Stomach smooth muscle (tissue), 2 donors: ENCODE measurements around the gene SERF2.
"Not testable (repeated sequence)": the region's sequence is repeated elsewhere in the genome, so short reads cannot be mapped to it uniquely, and the experiment has no call there.

Experiments used
- H3K27ac ChIP-seq: one replicate; pipeline ENCODE4 v1.7.0; 2013; ENCODE audit warnings: mild to moderate bottlenecking, low read length, inconsistent platforms
- H3K27me3 ChIP-seq, 2 donors: one replicate each; pipeline ENCODE4 v1.7.0; 2013; ENCODE audit warnings: low read length in 2 of 2; ENCODE audit not compliant: insufficient read depth in 2 of 2, control insufficient read depth in 1 of 2
- H3K36me3 ChIP-seq, 2 donors: one replicate each; pipeline ENCODE4 v1.7.0; 2013; ENCODE audit warnings: low read length in 2 of 2; ENCODE audit not compliant: control insufficient read depth in 2 of 2, insufficient read depth in 2 of 2
- H3K4me1 ChIP-seq: one replicate; pipeline ENCODE4 v1.7.0; 2013; ENCODE audit warnings: low read length; ENCODE audit not compliant: control insufficient read depth, insufficient read depth
- H3K4me3 ChIP-seq, 2 donors: one replicate each; pipeline ENCODE4 v1.7.0; 2013; ENCODE audit warnings: low read length in 2 of 2
- H3K9ac ChIP-seq, 2 donors: one replicate each; pipeline ENCODE4 v1.7.0; 2013; ENCODE audit warnings: low read length in 2 of 2, mild to moderate bottlenecking in 1 of 2
- H3K9me3 ChIP-seq, 2 donors: one replicate each; pipeline ENCODE4 v1.7.0; 2013; ENCODE audit warnings: low read length in 2 of 2; ENCODE audit not compliant: control insufficient read depth in 2 of 2
- donor health status: healthy.
- donor health status: Pancreatic carcinoma.

Gene SERF2

GRCh38 chr15:43808960-43809678 lies 17.0 kb downstream of the SERF2 start:
- Histone ChIP-seq H3K9me3 (no peaks in the 10 kb centered on the region), H3K4me3 (no peak overlapping the region), H3K27ac (no peak overlapping the region), H3K4me1 (no peaks in the 10 kb centered on the region), H3K27me3 (no peaks in the 10 kb centered on the region), H3K9ac (no peak overlapping the region), H3K36me3 (peaks cover 57 to 59% of the 10 kb centered on the region in 2 donors)

GRCh38 chr15:43815064-43815463 lies 22.9 kb downstream of the SERF2 start:
- not testable (repeated sequence) for H3K27ac ChIP-seq

GRCh38 chr15:43821505-43821904 lies 29.4 kb downstream of the SERF2 start:
- Histone ChIP-seq H3K27ac (no peak overlapping the region), H3K4me1 (peaks cover 10% of the 10 kb centered on the region), H3K4me3 (no peak overlapping the region), H3K27me3 (no peaks in the 10 kb centered on the region), H3K9ac (no peak overlapping the region), H3K36me3 (peaks cover 7 to 10% of the 10 kb centered on the region in 2 donors), H3K9me3 (no peaks in the 10 kb centered on the region)

More at GRCh38 chr15:43815064-43815463, 22.9 kb downstream of the SERF2 start:
- not testable (repeated sequence) for H3K4me3 ChIP-seq, H3K9me3 ChIP-seq, H3K27me3 ChIP-seq, H3K4me1 ChIP-seq, H3K9ac ChIP-seq
- peaks cover 30 to 42% of the 10 kb centered on the region in 2 donors for H3K36me3 ChIP-seq

- Histone ChIP-seq H3K9ac (peak within 1 kb of the TSS; percentile 96 to 98), H3K27me3 (no peaks in the 10 kb centered on the region), H3K4me3 (peak within 1 kb of the TSS; percentile 97 to 98), H3K9me3 (no peaks in the 10 kb centered on the region), H3K4me1 (peaks cover 15% of the 10 kb centered on the region), H3K27ac (peak within 1 kb of the TSS; percentile 90), H3K36me3 (no peaks in the 10 kb centered on the region)
Measured at GRCh38 chr15:43824302-43825246, 32.5 kb downstream of the SERF2 start, which contains the start of gene MFAP1. TSS of gene MFAP1 (minus strand) at chr15:43824690. CDS start at chr15:43824569, 121 bp downstream.

GRCh38 chr15:43825305-43825704 lies 33.2 kb downstream of the SERF2 start:
- H3K9me3 ChIP-seq, H3K4me3 ChIP-seq, H3K36me3 ChIP-seq, H3K27me3 ChIP-seq, H3K27ac ChIP-seq, H3K9ac ChIP-seq: not testable (repeated sequence)
- H3K4me1 ChIP-seq, result peaks cover 15% of the 10 kb centered on the region

DNA sequence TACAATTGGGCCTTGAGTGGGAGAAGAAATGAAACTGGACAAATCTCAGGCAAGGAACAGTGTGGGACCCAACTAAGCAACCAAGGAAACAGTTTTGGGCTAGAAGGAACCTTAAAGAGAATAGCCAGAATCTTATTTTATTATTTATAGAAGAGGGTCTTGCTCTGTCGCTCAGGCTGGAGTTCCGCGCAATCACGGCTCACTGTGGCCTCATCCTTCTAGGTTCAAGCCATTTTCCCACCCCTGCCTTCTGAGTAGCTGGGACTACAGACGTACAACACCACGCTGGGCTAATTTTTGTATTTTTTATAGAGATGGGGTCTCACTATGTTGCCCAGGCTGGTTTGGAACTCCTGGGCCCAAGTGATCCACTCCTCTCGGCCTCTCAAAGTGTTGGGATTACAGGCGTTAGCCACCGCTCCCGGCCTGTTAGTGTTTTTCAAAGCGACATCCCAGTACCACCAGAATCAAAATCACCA lies 33.9 kb downstream of the SERF2 start:
- no peaks in the 10 kb centered on the region for H3K9me3 ChIP-seq
- peaks cover 15% of the 10 kb centered on the region for H3K4me1 ChIP-seq
- H3K9ac ChIP-seq, result peak overlapping the region in 1 of 2 donors; percentile 66
- peak overlapping the region in 1 of 2 donors; percentile 80 for H3K4me3 ChIP-seq
- H3K27ac ChIP-seq, result no peak overlapping the region
- no peaks in the 10 kb centered on the region for H3K27me3 ChIP-seq
- H3K36me3 ChIP-seq, result no peaks in the 10 kb centered on the region

DNA sequence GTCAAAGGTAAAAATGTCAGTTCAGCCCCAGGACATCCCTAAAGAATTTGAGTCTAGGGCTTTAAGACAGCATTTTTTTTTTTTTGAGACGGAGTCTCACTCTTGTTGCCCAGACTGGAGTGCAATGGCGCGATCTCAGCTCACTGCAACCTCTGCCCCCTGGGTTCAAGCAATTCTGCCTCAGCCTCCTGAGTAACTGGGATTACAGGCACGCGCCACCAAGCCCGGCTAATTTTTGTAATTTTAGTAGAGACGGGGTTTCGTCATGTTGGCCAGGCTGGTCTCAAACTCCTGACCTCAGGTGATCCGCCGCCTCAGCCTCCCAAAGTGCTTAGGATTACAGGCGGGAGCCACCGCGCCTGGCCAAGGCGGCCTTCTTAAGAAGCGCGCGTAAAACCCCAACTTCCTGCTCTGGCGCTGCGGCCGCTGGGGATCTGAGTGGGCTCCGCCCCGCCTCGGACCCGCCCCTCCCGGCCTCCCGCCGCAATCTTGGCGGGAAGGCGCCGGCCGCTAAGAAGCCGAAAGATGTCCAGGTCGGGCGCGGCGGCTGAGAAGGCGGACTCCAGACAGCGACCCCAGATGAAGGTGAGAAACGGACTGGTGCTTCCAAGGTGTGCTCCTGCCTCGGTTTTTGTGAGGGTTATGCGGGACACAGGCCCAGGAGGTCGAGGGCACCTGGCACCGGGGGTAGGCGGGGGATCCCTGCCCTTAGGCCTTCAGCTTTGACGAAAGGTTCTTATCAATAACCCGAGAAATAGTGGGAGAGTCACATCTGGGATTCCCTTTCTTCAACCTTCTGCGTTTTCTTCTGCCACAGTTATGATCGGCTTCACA lies 34.6 kb downstream of the SERF2 start, which contains the start of gene WDR76:
WDR76 (plus strand) TSS at position 495 of the 834 bp plus-strand sequence; CDS start at position 526, 31 bp downstream.
- Histone ChIP-seq H3K27me3 (no peaks in the 10 kb centered on the region), H3K9me3 (no peaks in the 10 kb centered on the region), H3K27ac (peak within 1 kb of the TSS; percentile 13), H3K36me3 (no peaks in the 10 kb centered on the region), H3K9ac (peak within 1 kb of the TSS; percentile 37 to 66), H3K4me3 (peak within 1 kb of the TSS; percentile 62 to 80), H3K4me1 (peaks cover 15% of the 10 kb centered on the region)

GRCh38 chr15:43828061-43828657 lies 36.0 kb downstream of the SERF2 start:
- H3K9ac ChIP-seq, result peak overlapping the region in 1 of 2 donors; percentile 0
- no peaks in the 10 kb centered on the region for H3K27me3 ChIP-seq
- no peak overlapping the region for H3K27ac ChIP-seq
- peaks cover 12% of the 10 kb centered on the region for H3K4me1 ChIP-seq
- H3K36me3 ChIP-seq, result no peaks in the 10 kb centered on the region
- H3K9me3 ChIP-seq, result no peaks in the 10 kb centered on the region
- no peak overlapping the region for H3K4me3 ChIP-seq

DNA sequence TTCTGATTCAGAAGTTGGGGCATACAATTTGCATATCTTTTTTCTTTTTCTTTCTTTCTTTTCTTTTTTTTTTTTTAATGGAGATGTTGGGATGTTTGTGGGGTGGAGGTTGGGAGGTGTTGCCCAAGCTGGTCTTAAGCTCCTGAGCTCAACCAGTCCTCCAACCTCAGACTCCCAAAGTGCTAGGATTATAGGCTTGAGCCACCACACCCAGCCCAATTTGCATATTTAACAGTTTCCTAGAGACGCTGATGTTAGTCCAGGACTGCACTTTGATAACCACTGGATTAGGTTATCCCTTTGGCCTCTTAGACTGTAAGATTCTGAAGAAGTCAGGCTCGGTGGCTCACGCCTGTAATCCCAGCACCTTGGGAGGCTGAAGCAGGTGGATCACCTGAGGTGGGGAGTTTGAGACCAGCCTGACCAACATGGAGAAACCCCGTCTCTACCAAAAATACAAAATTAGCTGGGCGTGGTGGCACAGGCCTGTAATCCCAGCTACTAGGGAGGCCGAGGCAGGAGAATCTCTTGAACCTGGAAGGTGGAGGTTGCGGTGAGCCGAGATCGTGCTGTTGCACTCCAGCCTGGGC lies 37.9 kb downstream of the SERF2 start:
- H3K9me3 ChIP-seq, H3K4me3 ChIP-seq, H3K9ac ChIP-seq, H3K27ac ChIP-seq, H3K27me3 ChIP-seq, H3K36me3 ChIP-seq, H3K4me1 ChIP-seq: not testable (repeated sequence)
